HepG2 (cell line): ENCODE data around the gene HSDL2. TPM values are rescaled to one million over a fixed set of nuclear protein-coding genes. Genes with fewer than 3 reads are reported as not detected.
"Not testable (repeated sequence)": the region's sequence is repeated elsewhere in the genome, so short reads cannot be mapped to it uniquely, and the experiment has no call there.

Experiments used
- ELF1 ChIP-seq: sonication (generic); formaldehyde crosslinking; IDR thresholded peaks from 2 replicates; pipeline ENCODE4 v1.4.0; 2020; ENCODE audit warnings: missing genetic modification reagents
- FOXA1 ChIP-seq, 2 experiments: fragments of 450-650 bp in 1 of 2; sonication (generic) in 1 of 2; formaldehyde crosslinking in 1 of 2; IDR thresholded peaks; 2 replicates each; pipeline versions ENCODE4 v1.4.0 to v1.6.1; 2016 to 2020; ENCODE audit warnings: missing genetic modification reagents in 1 of 2
- GFI1 ChIP-seq: sonication (generic); formaldehyde crosslinking; IDR thresholded peaks from 2 replicates; pipeline ENCODE4 v1.5.0; 2020; ENCODE audit warnings: missing genetic modification reagents, mild to moderate bottlenecking, borderline replicate concordance
- HINFP ChIP-seq: sonication (generic); formaldehyde crosslinking; IDR thresholded peaks from 2 replicates; pipeline ENCODE4 v1.4.0; 2020; ENCODE audit warnings: low read depth, mild to moderate bottlenecking, missing genetic modification reagents
- HOMEZ ChIP-seq: IDR thresholded peaks from 2 replicates; pipeline ENCODE4 v1.6.1; 2016; ENCODE audit warnings: low read depth
- JUN ChIP-seq: sonication (generic); formaldehyde crosslinking; IDR thresholded peaks from 2 replicates; pipeline ENCODE4 v1.4.0; 2020; ENCODE audit warnings: mild to moderate bottlenecking, missing genetic modification reagents
- KLF11 ChIP-seq: IDR thresholded peaks from 2 replicates; pipeline ENCODE4 v1.6.1; 2016; ENCODE audit warnings: missing compliant biosample characterization
- NONO ChIP-seq, 2 experiments: fragments of 450-650 bp in 1 of 2; sonication (generic) in 1 of 2; formaldehyde crosslinking in 1 of 2; IDR thresholded peaks in 1 of 2; conservative IDR thresholded peaks in 1 of 2; 2 replicates each; pipeline versions ENCODE4 v1.6.1 to v1.8.0; 2017 to 2022; ENCODE audit warnings: mild to moderate bottlenecking in 1 of 2, missing genetic modification reagents in 1 of 2, moderate library complexity in 1 of 2
- RCOR2 ChIP-seq: IDR thresholded peaks from 2 replicates; pipeline ENCODE4 v1.6.1; 2016; ENCODE audit warnings: missing biosample characterization, missing genetic modification reagents
- SOX13 ChIP-seq, 3 experiments: fragments of 450-650 bp in 1 of 3; sonication (generic) in 1 of 3; formaldehyde crosslinking in 1 of 3; IDR thresholded peaks in 2 of 3; conservative IDR thresholded peaks in 1 of 3; 2 replicates each; pipeline versions ENCODE4 v1.5.0 to v1.6.1; 2016 to 2020; ENCODE audit warnings: antibody characterized with exemption in 1 of 3, mild to moderate bottlenecking in 1 of 3, missing compliant biosample characterization in 1 of 3, missing genetic modification reagents in 1 of 3, moderate library complexity in 1 of 3
- ZFX ChIP-seq: sonication (generic); formaldehyde crosslinking; IDR thresholded peaks from 2 replicates; pipeline ENCODE4 v1.4.0; 2020; ENCODE audit warnings: mild to moderate bottlenecking, low read depth, missing genetic modification reagents, moderate library complexity
- ZNF124 ChIP-seq: sonication (generic); formaldehyde crosslinking; IDR thresholded peaks from 2 replicates; pipeline ENCODE4 v1.4.0; 2020; ENCODE audit warnings: missing genetic modification reagents
- ZNF543 ChIP-seq: sonication (generic); formaldehyde crosslinking; IDR thresholded peaks from 2 replicates; pipeline ENCODE4 v1.4.0; 2020; ENCODE audit warnings: mild to moderate bottlenecking, missing genetic modification reagents
- ZNF644 ChIP-seq: IDR thresholded peaks from 2 replicates; pipeline ENCODE4 v1.6.1; 2016; ENCODE audit warnings: low read depth
- polyA plus RNA-seq, 8 experiments: library from polyadenylated mRNA; depleted of rRNA in 3 of 8; stranded (reverse) in 7 of 8; unstranded in 1 of 8; fragments of >200 nt; fragmentation: Illumina TruSeq in 4 of 8; extraction: Trizol in 4 of 8; gene quantifications; 2 replicates each; pipeline versions ENCODE4 v1.2.1 to v1.2.3, GENCODE V29; 2011 to 2016; ENCODE audit warnings: low read depth in 4 of 8, missing spikeins in 1 of 8, mixed read lengths in 1 of 8; ENCODE audit not compliant: insufficient read depth in 1 of 8
- total RNA-seq, 5 experiments: library from RNA; depleted of rRNA; stranded (reverse); fragments of >200 nt; fragmentation: Illumina TruSeq; extraction: Trizol; gene quantifications; 2 replicates each; pipeline ENCODE4 v1.2.3, GENCODE V29; 2016; ENCODE audit warnings: low read depth in 1 of 5
- TF ChIP-seq, protein P1 (sequence below): sonication (generic); formaldehyde crosslinking; IDR thresholded peaks from 2 replicates; pipeline ENCODE4 v1.5.0; 2020; ENCODE audit warnings: mild to moderate bottlenecking, missing genetic modification reagents, borderline replicate concordance
- TF ChIP-seq, protein P2 (sequence below): sonication (generic); formaldehyde crosslinking; IDR thresholded peaks from 2 replicates; pipeline ENCODE4 v1.5.1; 2020; ENCODE audit warnings: mild to moderate bottlenecking, moderate library complexity, missing genetic modification reagents
- TF ChIP-seq, protein P3 (sequence below): sonication (generic); formaldehyde crosslinking; IDR thresholded peaks from 2 replicates; pipeline ENCODE4 v1.4.0; 2020; ENCODE audit warnings: missing genetic modification reagents

HSDL2 gene
- total and polyA plus RNA-seq, 2 of the 13 experiments (the other 11 are each of a cell fraction or from before 2014, with no cell fraction given): 55.3 to 80.2 TPM

GRCh38 chr9:112374232-112374631, 5.7 kb upstream of the HSDL2 start (continued):
- TF ChIP-seq, protein P1, sequence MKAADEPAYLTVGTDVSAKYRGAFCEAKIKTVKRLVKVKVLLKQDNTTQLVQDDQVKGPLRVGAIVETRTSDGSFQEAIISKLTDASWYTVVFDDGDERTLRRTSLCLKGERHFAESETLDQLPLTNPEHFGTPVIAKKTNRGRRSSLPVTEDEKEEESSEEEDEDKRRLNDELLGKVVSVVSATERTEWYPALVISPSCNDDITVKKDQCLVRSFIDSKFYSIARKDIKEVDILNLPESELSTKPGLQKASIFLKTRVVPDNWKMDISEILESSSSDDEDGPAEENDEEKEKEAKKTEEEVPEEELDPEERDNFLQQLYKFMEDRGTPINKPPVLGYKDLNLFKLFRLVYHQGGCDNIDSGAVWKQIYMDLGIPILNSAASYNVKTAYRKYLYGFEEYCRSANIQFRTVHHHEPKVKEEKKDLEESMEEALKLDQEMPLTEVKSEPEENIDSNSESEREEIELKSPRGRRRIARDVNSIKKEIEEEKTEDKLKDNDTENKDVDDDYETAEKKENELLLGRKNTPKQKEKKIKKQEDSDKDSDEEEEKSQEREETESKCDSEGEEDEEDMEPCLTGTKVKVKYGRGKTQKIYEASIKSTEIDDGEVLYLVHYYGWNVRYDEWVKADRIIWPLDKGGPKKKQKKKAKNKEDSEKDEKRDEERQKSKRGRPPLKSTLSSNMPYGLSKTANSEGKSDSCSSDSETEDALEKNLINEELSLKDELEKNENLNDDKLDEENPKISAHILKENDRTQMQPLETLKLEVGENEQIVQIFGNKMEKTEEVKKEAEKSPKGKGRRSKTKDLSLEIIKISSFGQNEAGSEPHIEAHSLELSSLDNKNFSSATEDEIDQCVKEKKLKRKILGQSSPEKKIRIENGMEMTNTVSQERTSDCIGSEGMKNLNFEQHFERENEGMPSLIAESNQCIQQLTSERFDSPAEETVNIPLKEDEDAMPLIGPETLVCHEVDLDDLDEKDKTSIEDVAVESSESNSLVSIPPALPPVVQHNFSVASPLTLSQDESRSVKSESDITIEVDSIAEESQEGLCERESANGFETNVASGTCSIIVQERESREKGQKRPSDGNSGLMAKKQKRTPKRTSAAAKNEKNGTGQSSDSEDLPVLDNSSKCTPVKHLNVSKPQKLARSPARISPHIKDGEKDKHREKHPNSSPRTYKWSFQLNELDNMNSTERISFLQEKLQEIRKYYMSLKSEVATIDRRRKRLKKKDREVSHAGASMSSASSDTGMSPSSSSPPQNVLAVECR (CRISPR knock-in tag): peak; percentile 30; the same call in 1 of the 2 replicates
- TF ChIP-seq ELF1 (CRISPR knock-in tag): peak; percentile 37; the same call in 1 of the 2 replicates
- TF ChIP-seq ZNF124 (CRISPR knock-in tag): 0 out of 2 replicates have a peak, but pooled peaks have one; percentile 37
- 0 out of 2 replicates have a peak, but pooled peaks have one; percentile 20 for TF ChIP-seq KLF11 (CRISPR knock-in tag)
- 0 out of 2 replicates have a peak, but pooled peaks have one; percentile 35 for TF ChIP-seq JUN (CRISPR knock-in tag)
- TF ChIP-seq ZNF644 (CRISPR knock-in tag): peak; percentile 88
- TF ChIP-seq, protein P2, sequence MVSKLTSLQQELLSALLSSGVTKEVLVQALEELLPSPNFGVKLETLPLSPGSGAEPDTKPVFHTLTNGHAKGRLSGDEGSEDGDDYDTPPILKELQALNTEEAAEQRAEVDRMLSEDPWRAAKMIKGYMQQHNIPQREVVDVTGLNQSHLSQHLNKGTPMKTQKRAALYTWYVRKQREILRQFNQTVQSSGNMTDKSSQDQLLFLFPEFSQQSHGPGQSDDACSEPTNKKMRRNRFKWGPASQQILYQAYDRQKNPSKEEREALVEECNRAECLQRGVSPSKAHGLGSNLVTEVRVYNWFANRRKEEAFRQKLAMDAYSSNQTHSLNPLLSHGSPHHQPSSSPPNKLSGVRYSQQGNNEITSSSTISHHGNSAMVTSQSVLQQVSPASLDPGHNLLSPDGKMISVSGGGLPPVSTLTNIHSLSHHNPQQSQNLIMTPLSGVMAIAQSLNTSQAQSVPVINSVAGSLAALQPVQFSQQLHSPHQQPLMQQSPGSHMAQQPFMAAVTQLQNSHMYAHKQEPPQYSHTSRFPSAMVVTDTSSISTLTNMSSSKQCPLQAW (CRISPR knock-in tag): 0 out of 2 replicates have a peak, but pooled peaks have one; percentile 36
- peak; percentile 83; the same call in 1 of the 2 replicates for TF ChIP-seq HOMEZ (CRISPR knock-in tag)
- TF ChIP-seq ZNF543 (CRISPR knock-in tag): peak; percentile 73; the same call in 1 of the 2 replicates
- TF ChIP-seq HINFP (CRISPR knock-in tag): 0 out of 2 replicates have a peak, but pooled peaks have one; percentile 38
- TF ChIP-seq ZFX (CRISPR knock-in tag): peak; percentile 64; the same call in 1 of the 2 replicates
- TF ChIP-seq RCOR2: peak; percentile 55
- not testable (repeated sequence) for TF ChIP-seq NONO, SOX13, FOXA1 (IDR thresholded peaks at IDR 0.05)
- peak; percentile 59 for TF ChIP-seq NONO (CRISPR knock-in tag; conservative IDR thresholded peaks at IDR 0.05)
- TF ChIP-seq, protein P3, sequence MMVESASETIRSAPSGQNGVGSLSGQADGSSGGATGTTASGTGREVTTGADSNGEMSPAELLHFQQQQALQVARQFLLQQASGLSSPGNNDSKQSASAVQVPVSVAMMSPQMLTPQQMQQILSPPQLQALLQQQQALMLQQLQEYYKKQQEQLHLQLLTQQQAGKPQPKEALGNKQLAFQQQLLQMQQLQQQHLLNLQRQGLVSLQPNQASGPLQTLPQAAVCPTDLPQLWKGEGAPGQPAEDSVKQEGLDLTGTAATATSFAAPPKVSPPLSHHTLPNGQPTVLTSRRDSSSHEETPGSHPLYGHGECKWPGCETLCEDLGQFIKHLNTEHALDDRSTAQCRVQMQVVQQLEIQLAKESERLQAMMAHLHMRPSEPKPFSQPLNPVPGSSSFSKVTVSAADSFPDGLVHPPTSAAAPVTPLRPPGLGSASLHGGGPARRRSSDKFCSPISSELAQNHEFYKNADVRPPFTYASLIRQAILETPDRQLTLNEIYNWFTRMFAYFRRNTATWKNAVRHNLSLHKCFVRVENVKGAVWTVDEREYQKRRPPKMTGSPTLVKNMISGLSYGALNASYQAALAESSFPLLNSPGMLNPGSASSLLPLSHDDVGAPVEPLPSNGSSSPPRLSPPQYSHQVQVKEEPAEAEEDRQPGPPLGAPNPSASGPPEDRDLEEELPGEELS (CRISPR knock-in tag): peak; percentile 84
- peak; percentile 84 for TF ChIP-seq GFI1 (CRISPR knock-in tag)
- peak in 1 of 2 experiments; percentile 86; a peak in 2 of 4 replicates for TF ChIP-seq SOX13 (CRISPR knock-in tag; conservative IDR thresholded peaks at IDR 0.05 in 1 of 2, IDR thresholded peaks at IDR 0.05 in 1 of 2)
- TF ChIP-seq FOXA1 (CRISPR knock-in tag; IDR thresholded peaks at IDR 0.05): peak; percentile 71
